ENCODE data around the gene HOXC4.

HOXC4 gene

GRCh38 chr12:54017878-54018467 is 35.7 kb upstream of the HOXC4 start:
- TF ChIP-seq ZFX (IDR thresholded peaks at IDR 0.05), result peak; percentile 93
- TF ChIP-seq, protein P1, sequence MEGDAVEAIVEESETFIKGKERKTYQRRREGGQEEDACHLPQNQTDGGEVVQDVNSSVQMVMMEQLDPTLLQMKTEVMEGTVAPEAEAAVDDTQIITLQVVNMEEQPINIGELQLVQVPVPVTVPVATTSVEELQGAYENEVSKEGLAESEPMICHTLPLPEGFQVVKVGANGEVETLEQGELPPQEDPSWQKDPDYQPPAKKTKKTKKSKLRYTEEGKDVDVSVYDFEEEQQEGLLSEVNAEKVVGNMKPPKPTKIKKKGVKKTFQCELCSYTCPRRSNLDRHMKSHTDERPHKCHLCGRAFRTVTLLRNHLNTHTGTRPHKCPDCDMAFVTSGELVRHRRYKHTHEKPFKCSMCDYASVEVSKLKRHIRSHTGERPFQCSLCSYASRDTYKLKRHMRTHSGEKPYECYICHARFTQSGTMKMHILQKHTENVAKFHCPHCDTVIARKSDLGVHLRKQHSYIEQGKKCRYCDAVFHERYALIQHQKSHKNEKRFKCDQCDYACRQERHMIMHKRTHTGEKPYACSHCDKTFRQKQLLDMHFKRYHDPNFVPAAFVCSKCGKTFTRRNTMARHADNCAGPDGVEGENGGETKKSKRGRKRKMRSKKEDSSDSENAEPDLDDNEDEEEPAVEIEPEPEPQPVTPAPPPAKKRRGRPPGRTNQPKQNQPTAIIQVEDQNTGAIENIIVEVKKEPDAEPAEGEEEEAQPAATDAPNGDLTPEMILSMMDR (conservative IDR thresholded peaks at IDR 0.05), result no peak
- H3K27ac ChIP-seq, result peak overlapping the region; percentile 89

DNA sequence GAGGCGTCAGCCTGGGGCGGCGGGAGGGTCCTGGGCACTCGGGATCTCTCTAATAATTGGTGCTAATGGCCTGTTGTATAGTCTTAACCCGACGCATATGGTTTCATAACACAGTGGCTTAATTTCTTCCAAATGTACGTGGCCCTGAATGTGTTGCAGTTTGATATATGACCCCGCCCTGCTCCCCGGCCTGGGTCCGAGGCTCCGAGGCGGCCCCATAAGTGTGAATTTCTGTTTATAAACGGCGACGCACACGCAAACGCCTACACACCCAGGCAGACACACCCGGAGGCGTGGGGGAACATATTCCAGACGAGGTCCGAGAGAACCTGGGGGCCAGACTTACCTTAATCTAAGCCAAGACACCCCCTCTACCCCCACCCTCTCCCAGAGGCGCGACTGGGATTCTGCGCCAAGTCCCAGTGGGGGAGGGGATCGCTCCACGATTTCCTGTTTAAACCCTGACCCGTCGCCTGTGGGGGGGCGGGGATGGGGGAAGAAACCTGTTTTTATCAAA is 35.1 kb upstream of the HOXC4 start:
- TF ChIP-seq ZFX (IDR thresholded peaks at IDR 0.05), result peak; percentile 61; the same call in 1 of the 2 replicates
- TF ChIP-seq, protein P1 (conservative IDR thresholded peaks at IDR 0.05), result no peak
- peak overlapping the region; percentile 89 for H3K27ac ChIP-seq

- H3K27ac ChIP-seq, result no peak overlapping the region; the same call in 1 of the 2 replicates
- no peak for TF ChIP-seq ZFX (IDR thresholded peaks at IDR 0.05)
- TF ChIP-seq, protein P1 (conservative IDR thresholded peaks at IDR 0.05), result no peak
These were observed 34.4 kb upstream of the HOXC4 start for GRCh38 chr12:54019091-54019811.

DNA sequence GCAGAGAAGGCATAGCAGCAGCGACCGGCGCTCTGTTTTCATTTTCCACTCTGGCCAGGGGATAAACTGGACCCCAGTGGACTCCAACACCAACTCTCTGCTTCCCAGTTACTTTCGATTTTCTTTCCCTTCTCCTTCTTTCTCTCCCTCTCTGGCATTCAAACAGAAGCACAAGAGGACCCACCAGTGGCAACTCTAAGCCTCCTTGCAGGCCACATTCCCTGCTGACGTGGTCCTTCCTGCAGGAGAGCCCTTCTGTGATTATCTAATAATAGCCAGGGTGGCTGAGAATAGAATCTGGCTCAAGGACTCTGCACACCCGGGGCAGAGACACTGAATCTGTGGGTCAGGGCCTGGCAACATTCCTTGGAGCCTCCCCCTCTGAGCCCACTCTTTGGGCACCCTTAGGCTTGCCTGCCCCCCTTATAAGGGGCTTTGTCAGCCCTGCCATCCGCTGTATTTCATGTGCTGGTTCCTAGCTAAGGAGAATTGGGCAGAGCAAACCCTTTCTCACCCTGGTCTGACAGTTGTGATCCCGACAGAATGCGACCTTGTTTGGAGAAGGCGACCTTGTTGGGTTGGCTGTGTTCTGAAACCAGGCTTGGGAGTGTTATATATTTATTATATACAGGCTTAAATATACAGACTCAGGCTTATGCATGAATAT is 33.6 kb upstream of the HOXC4 start:
- TF ChIP-seq, protein P1 (conservative IDR thresholded peaks at IDR 0.05), result no peak
- no peak for TF ChIP-seq ZFX (IDR thresholded peaks at IDR 0.05)

GRCh38 chr12:54020591-54021405 is 32.8 kb upstream of the HOXC4 start:
- no peak overlapping the region for H3K27ac ChIP-seq
- TF ChIP-seq ZFX (IDR thresholded peaks at IDR 0.05), result no peak
- TF ChIP-seq, protein P1 (conservative IDR thresholded peaks at IDR 0.05), result no peak

More for the DNA sequence above, 33.6 kb upstream of the HOXC4 start:
- H3K27ac ChIP-seq, result no peak overlapping the region

DNA sequence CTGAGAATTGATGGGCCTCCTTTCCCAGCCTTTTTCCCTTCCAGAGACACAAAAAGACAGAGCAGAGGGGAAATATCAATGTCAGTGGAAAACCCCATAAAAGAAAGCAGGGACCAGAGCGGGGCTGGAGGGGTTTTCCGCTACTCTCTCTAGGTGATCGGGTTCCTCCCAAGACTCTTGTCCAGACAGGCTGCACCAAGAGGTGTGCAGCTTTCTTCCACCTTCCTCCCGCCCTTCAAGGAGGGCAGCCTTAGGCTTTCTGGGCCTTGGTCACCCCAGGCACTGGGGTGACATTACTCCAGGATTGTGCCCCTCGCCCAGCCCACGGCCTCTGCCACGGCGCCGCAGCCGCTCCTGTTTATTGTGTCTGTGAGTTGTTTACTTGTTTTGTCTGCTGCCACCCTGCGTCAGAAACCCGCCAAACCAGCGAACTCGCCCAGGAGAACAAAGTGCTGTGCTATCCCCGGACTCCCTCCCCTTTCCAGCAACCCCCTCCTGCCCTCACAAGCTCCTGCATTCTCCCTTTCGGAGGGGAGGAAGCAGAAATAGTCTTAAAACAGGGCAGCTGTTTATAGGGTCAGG is 32.1 kb upstream of the HOXC4 start:
- peak overlapping the region; percentile 3; the same call in 1 of the 2 replicates for H3K27ac ChIP-seq
- TF ChIP-seq, protein P1 (conservative IDR thresholded peaks at IDR 0.05), result peak; percentile 64
- TF ChIP-seq ZFX (IDR thresholded peaks at IDR 0.05), result no peak
